HT-29 (cell line): ENCODE measurements around the gene RNU6-1. TPM values are rescaled to one million over a fixed set of nuclear protein-coding genes. Genes with fewer than 3 reads are reported as not detected.
A peak's percentile ranks its signal among the peaks of the same experiment; 100 is the strongest.

Experiments
- DNase-seq: peaks from one replicate; pipeline ENCODE4 v3.0.0-alpha.2; 2015; ENCODE audit warnings: low spot score
- total RNA-seq: library from RNA; depleted of rRNA; stranded (reverse); fragments of >200 nt; shearing (Covaris generic); gene quantifications from 2 replicates; pipeline ENCODE4 v1.2.3, GENCODE V29; 2014; rRNA removed

RNU6-1 gene
- not detected in 2 replicates for total RNA-seq

DNA sequence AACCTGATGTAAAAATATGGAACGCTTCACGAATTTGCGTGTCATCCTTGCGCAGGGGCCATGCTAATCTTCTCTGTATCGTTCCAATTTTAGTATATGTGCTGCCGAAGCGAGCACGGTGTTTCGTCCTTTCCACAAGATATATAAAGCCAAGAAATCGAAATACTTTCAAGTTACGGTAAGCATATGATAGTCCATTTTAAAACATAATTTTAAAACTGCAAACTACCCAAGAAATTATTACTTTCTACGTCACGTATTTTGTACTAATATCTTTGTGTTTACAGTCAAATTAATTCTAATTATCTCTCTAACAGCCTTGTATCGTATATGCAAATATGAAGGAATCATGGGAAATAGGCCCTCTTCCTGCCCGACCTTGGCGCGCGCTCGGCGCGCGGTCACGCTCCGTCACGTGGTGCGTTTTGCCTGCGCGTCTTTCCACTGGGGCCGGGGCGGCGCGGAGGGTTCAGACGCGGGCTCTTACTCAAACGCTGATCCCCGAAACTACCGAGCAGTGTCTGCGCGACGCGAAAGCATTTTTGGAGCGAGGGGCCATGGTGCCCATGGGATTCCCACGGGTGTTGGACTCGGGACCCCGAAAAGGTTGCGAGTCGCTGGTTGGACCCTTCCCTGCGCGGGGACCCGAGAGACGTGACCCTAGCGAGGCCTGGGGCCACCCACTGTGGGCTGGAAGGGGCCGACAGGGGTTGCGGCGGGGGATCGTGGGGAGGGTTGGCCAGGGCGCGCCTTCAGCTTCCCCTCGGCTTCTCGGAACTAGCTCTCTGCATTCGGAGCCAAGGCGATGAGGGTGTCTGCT, at the start of gene RNU6-1:
RNU6-1 (minus strand) TSS at position 117 of the 820 bp plus-strand sequence.
- DNase-seq = peak; percentile 96

DNA sequence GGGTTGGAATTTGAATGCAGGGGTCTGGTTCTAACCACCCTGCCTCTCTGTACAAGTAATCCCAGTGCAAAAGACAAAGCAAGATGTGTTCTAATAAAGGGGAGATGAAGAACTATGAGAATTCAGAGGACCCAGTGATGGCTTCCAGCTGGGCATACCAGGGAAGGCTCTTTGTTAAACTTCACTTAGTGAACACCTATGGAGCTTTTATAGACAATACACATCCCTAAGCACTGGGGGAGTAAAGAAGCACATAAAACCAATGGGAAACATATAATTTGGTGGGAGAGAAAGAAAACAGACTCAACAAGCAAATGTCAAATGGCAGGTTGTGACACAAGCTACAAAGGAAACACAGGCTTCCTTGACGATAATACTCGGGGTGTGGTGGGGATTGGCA, 47.9 kb upstream of the RNU6-1 start:
- no peak for DNase-seq

DNA sequence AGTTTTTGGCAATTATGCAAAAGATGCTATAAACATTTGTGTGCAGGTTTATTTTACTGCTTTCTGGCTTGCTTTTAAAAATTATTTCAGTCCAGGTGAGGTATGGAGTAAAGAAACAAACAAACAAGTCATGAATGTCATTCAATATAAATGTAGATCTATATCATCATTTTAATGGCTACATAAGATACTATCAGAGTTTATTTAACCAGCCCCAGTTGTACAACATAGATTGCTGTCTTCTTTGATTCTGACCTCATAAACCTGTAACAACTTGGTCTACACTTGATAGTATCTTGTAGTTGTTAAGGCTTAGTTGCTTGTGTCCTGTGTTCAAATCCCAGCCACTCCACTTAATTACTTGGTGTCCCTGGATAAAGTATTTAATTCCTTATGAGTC, 46.0 kb upstream of the RNU6-1 start:
- no peak for DNase-seq

DNA sequence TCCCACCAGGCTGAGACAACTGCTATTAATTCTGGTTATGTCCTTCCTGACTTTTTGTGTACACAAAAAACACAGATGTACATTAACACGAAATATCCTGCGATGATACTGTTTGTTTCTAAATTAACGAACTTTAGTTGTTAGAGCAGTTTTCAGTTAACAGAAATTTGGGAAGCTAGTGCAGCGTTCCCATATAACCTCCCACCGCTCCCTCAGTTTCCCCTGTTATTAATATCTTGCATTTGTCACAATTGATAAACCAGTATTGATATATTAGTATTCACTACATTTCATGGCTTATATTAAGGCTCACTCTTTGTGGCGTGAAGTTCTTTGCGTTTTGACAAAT, 45.3 kb upstream of the RNU6-1 start:
- no peak for DNase-seq

DNA sequence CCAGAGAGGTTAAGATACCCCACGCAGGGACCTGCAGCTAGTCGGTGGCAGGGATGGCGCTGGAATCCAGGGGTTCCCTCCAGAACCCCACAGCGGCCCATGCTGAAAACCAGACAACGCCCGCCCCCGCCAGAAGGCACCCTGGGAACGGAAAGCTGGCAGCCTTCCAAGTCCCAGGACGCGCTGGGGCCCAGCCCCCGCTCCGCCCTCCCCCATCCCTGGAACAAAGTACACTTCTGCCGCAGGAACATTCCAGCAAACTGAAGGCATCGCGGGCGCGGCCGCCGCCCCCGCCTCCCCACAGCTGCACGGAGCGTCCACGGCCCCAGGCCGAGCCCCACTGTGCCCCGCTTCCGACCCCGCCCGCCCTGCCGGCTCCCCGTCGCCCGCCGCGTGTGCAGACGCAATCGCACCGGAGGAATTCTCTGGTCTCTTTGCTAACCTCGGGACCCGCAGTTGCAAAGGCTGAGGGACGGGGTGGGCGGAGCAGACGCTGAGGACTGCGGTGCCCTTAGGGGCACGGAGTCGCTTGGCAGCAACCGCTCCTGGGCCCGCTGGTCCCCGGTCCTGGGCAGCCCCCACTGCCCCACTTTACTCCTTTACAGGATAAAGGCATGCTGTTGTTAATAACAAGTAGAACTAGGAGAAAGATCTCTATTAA, 44.8 kb upstream of the RNU6-1 start:
- peak; percentile 96 for DNase-seq

DNA sequence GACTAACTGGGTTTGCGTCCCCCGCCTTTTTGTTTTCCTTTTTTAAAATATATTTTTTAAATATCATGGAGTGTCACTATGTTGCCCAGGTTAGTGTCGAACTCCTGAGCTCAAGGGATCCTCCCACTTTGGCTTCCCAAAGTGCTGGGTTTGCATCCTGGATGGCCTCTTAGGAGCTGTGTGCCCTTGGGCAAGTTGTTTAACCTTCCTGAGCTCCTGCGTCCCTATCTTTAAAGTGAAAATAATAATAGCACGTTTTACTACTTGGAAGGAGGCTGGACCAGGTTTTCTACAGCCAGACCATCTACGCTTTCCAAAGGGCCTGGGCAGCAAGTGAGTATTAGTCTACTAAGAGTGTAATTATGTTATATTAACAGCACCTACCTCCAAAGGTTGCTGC, 44.2 kb upstream of the RNU6-1 start:
- no peak for DNase-seq

DNA sequence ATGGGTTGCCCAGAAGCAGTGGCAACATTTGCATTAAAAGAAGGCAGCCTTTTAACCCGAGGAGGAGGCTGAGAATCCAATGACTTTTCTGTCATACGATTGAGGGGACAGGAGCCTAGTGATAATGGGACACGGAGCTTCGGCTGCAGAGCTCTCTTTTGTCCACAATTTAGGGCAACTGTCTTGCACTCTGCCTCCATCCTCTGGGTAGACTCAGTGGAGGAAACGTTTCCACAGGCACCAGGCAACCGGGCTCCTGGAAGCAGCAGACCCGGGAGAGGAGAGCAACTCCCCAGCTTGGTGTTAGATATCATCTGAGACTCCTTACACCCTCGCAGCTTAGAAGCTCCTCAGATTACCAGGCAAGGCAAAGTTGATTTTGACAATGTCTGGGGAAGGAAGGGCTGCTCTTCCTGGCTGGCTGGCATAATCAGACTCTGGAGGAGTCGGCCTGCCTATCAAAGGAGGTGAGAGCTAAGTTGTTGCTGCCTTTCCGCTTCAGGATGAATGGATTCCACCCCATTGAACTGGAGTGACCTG, 43.5 kb upstream of the RNU6-1 start:
- no peak for DNase-seq

DNA sequence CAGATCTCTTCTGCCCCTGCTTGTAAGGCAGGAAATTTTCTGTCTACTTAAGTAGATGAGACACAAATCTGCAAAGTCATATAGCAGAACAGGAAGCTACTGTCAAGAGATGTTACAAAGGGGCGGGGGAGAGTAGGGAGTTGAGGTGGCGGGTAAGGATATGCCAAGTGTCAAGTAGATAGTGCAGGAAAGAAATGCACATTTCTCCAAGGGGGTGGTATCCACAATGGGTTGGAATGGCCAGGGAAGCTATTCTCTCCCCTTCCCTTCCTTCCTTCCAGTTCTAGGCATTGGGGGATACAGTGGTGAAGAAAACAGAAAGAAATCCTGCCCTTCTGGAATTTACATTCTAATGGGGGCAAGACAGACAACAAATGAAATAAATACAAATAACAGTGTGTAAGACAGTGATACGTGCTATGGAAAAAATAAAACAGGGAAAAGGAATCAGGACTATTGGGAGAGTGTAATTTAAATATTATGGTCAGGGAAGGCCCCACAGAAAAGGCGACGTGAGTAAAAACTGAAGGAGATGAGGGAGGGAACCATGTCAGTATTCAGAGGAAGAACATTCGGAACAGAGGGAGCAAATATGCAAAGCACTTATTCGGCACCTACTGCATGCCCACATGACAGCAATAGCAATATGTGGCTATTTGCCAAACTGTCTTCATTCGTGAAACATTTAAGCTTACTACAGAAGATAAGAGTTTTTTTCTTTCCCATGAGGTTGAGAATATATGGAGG, 42.8 kb upstream of the RNU6-1 start:
- DNase-seq = no peak

DNA sequence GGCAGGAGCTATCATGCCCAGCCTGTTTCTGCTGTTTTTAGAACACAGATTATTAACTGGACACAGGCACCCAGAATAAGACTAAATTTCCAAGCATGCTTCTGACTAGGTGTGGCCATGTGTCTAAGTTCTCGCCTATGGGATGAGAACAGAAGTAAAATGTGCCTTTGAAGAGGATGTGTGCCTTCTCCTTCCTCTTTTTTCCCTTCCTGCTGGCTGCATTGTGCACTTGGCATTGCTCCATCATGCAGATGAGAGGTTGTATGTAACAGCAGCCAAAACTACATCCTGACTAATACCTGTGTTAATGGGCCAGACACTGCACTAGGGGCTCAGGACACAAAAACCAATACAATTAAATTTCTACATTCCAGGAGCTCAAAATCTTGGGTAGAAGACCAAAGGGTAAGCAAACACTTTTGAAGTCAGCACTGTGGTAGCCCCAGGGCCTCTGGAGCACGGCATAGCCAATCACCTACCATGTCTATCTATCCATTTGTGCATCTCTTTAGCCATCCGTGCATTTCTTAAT, 40.9 kb upstream of the RNU6-1 start:
- no peak for DNase-seq

DNA sequence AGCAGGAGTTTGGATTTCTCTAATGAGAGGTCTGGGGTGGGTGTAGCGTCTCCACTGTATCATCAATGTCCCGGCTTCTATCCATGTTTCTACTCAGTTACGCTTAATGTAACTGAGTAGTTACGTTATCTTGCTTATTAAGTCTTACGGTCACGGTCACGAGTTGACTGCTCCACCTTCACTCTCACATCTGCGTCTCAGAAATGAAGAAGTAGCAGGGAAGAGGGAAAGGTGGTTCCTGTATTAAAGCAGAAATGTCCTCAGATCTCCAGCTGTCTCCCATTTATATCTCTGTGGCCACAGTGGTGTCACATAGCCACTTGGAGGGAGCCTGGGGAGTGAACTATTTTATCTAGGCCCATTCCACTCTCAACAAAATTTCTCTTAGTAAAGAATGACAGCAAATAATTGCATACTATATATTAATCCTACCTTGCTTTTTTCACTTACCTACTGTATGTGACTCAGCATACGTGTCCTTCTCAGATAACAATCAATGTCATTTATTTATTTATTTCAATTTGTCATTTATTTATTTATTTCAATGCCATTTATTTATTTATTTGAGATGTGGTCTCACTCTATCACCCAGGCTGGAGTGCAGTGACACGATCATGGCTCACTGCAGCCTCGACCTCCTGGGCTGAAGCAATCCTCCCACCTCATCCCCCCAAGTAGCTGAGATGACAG, 39.7 kb upstream of the RNU6-1 start:
- DNase-seq = no peak

DNA sequence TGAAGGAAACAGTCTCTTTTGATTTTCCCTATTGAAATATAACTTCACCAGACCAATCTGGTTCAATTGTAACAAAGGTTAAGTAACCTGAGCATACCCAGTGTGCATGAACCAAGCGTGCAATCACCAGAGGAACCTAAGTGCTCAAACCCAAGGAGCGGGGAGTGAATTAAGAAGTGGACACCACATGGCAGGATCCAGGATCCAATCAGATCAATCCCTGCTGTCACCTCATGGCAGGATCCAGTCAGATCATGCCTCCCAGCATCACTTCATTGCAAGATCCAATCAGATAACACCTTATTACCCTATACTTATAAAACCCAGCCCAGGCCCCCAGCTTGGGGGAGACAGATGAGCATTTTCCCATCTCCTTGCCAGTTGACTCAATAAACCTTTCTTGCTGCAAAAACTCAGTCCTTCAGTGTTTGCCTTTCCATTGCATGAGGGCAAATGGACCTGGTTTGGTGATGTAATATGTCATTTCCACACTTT, 38.9 kb upstream of the RNU6-1 start:
- no peak for DNase-seq

DNA sequence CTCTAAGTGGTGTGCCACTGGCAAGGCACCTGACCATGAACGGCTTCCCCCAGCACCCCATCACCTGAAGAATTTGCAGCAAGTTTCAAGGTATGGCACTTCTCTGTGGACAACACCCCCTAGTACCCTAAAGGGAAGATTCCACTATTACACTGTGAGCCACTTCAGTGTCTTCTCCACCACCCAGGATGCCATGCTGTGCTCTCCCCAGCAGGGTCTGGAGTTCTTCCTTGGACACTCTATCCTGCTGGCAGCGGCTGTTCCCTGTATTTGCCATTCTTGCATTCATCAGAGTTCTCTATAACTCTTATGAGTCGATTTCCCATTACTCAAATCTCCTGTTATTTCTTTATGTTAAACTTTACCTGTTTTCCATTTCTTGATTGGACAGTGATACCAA, 33.9 kb upstream of the RNU6-1 start:
- DNase-seq = no peak

DNA sequence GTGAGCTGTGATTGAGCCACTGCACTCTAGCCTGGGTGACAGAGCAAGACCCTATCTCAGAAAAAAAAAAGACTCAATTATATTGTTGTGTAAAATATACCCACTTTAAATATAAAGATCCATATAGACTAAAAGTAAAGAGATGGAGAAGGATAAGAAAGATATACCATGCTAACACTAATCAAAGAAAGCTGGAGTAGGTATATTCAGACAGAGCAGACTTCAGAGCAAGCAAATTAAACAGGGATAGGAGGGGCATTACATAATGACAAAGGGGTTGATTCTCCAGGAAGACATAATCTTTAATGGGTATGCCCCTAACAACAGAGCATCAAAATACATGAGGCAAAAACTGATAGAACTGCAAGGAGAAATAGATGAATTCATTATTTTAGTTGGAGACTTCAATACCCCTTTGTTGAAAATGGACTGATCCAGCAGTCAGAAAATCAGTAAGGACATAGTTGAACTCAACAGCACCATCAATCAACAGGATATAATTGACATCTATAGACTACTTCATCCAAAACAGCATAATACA, 31.1 kb upstream of the RNU6-1 start:
- no peak for DNase-seq

DNA sequence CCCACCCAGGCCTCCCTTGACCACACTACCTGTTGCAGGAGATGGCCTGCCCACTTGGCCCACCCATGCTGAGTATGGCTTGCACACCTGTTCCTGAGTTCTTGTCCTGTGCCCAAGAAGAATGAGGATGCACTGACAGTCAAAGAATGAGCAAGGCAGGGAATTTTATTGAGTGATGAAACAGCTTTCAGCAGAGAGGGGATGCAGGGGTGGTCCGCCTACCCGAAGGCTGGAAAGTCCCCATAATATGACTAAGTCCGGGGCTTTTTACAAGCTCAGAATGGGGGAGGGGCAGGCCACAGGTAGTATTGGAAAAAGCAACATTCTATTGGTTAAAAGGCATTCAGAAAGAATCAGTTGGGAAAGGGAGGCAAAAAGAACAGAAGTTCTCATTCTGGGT, 29.9 kb upstream of the RNU6-1 start:
- DNase-seq = no peak

DNA sequence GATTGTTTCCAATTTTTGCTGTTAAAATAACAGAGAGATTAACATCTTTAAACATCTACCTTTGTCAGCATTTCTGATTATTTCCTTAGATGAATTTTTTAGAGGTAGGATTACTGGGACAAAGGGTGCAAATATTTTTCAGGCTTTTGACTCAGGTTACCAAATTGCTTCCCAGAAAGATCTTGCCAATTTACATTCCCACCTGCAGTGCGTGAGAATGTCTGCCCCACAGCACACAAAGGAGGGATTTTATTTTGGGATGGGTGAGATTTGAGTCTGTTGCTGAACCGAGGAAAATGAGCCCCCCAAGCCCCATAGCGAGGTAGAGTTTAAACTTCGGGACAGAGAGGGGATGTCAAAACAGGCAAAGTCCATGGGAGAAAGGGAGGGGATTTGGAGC, 25.9 kb upstream of the RNU6-1 start:
- DNase-seq = no peak

DNA sequence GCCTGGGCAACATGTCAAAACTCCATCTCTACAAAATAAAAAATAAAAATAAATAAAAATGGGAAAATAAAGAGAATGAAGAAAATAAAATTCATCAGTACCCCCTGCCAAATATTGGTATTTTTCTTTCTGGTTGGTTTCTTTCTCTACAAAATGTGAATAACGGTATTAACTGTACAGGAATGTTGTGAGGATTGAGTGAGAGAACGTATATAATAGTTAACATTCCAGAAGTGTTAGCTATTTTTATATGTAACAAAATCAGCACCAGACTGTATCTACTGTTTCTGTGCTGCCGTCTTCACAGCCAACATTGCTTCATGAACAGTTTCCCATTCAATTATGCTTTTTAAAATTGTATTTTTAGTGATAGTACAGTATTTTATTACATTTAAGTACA, 25.5 kb upstream of the RNU6-1 start:
- DNase-seq = no peak

DNA sequence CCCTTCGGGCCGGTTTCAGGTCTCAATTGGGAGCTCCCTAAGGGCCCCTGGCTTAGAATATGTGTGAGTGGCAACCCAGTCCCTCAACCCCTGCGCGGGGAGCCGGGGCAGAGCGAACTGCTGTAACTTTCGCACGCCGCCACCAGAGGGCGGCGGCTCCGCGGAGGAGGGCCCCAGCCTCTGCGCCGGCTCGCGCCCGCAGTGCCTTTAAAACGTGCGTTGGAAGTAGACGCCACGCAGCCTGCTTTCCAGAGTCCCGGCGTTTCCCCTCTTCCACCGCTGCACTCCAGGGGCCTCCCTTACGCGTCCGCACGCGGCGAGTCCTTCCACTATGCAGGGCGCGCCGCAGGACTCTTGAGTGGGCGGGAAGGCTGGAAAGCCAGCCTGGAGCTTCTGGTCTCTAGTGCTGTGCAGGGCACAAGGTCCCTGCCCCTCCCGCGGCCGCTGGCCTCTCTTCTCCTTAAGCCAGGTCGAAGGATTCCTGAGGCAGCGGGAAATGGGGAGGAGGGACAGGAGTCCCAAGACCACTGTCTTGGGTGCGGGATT, 23.7 kb upstream of the RNU6-1 start:
- DNase-seq = peak; percentile 91

DNA sequence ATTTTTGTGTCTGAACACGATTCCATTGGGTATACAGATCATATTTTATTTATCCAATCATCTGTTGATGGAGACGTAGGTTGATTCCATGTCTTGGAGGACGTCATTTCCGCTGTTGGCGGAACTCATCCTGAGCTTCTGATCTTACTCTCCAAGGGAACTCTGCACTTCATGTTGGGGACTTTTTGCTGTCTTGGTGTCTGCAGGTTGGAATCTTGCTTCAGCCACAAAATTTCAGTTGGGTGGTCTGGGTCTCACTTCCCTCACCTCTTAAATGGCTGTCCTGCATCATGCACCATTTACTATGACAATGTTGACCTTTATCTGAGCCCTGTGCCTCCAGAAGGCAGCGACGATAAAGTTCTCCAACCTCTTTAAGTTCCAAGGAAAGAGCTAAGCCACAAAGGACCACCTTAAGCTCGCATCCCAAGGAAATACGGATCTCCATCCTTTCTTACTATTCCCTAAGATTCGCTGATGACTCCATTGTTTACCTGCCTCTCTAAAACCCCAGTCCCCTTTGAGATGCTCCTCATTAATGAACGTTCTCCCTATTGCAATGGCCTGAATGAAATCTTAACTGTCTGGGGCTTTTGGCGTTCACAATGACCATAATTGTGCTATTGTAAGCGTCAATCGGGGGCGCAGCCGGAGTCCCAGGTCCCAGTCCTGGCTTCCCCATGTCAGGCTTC, 23.1 kb upstream of the RNU6-1 start:
- DNase-seq = no peak

DNA sequence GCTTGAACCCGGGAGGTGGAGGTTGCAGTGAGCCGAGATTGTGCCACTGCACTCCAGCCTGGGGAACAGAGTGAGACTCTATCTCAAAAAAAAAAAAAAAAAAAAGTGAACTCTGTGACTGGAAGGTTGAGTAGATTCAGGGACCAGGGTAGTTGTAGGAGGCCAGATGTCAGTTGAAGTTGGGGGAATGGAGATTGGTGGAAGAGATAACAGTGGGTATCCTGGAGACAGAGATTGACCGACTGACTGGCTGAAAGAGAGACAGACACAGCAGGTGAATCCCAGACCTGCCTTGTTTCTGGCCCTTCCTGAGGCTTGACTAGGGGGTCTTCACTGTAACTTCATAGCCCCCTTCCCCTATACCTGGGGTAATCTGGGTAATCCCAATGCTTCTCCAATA, 22.1 kb upstream of the RNU6-1 start:
- no peak for DNase-seq

DNA sequence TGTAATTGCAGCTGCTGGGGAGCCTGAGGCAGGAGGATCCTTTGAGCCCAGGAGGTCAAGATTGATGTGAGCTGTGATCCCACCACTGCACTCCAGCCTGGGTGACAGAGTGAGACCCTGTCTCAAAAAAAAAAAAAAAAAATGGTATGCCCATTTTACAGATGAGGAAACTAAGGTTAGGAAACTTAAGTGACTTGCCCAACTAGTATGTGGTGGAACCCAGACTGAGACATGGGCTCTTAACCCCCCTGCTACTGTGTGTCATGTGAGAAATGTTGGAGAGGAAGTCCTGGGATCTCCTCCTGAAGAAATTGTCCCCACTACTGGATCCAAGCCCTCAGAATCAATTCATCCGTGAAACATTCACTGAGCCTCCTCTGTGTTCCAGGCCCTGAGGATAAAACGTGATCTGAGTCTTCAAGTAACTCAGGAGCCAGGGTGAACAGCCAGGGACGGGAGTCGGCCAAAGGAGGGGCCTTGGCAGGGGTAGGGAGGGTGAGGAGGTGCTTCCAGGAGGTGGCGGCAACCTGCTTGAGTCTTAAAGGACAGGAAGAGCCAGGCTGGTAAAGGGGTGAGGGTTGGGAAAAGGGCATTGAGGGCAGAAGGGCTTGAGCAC, 19.6 kb upstream of the RNU6-1 start:
- DNase-seq = no peak
